ENCODE measurements around the gene PTPRM. TPM values are rescaled to one million over a fixed set of nuclear protein-coding genes. Genes with fewer than 3 reads are reported as not detected.

The PTPRM gene
- polyA plus RNA-seq, 1 donor (not counting 4 experiments of a cell fraction or from before 2014, with no cell fraction given), result 54.5 TPM

DNA sequence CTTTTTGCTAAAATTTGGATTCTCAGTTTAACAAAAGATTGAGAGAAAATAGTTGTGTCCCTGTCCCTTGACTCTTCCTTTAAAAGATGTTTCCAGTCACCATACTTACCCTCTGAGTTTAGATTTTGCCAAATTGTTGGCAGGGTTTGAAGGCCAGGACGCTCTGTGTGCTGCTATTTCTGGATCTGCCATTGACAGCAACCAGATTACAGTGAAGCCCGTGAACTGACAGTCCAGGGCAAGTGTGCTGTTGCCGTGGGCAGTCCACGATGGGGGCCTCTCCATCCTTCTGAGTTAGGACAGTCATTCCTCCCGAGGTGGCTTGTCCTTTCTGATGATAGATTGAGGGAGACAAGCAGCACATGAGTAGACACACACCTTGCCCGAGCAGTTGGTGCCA lies 89.9 kb downstream of the PTPRM start:
- Histone ChIP-seq H3K27me3 (ENCODE audit: control insufficient read depth, extremely low read depth, insufficient read depth, low read length) (no peaks in the 10 kb centered on the region), H3K27ac (ENCODE audit: control insufficient read depth, insufficient read depth, low read length) (no peak overlapping the region), H2AFZ (ENCODE audit: control insufficient read depth, low read length) (no peak overlapping the region), H3K79me2 (ENCODE audit: control insufficient read depth, insufficient read depth, low read length) (no peaks in the 10 kb centered on the region), H3K9me1 (ENCODE audit: control insufficient read depth, extremely low read depth, insufficient read depth, low read length) (no peaks in the 10 kb centered on the region), H3K4me3 (ENCODE audit: control insufficient read depth in 2 of 3, extremely low read depth in 1 of 3, insufficient read depth in 2 of 3, low read depth in 1 of 3, low read length in 3 of 3) (no peak overlapping the region), H3K4me2 (ENCODE audit: control insufficient read depth, extremely low read depth, insufficient read depth, low read depth, low read length) (no peak overlapping the region), H4K20me1 (ENCODE audit: control insufficient read depth, extremely low read depth, insufficient read depth, low read length) (no peaks in the 10 kb centered on the region), H3K9ac (ENCODE audit: control insufficient read depth, extremely low read depth, insufficient read depth, low read length) (no peak overlapping the region), H3K36me3 (ENCODE audit: control insufficient read depth in 2 of 2, extremely low read depth in 1 of 2, insufficient read depth in 2 of 2, low read length in 2 of 2) (no peaks in the 10 kb centered on the region), H3K9me3 (ENCODE audit: control insufficient read depth, low read depth, low read length) (no peaks in the 10 kb centered on the region), H3K4me1 (ENCODE audit: control insufficient read depth, extremely low read depth, insufficient read depth, low read length) (no peaks in the 10 kb centered on the region)
- FAIRE-seq (no peak), DNase-seq (ENCODE audit: low read depth, low spot score) (no peak)
- dilution Hi-C loops (cut with MboI; ENCODE audit: extremely low pct_ligation_motif_present, low sequenced_read_pairs), result no loop called here
- no peak for TF ChIP-seq EZH2 (IDR thresholded peaks at IDR 0.05; ENCODE audit: low read length)
- TF ChIP-seq, protein P1, sequence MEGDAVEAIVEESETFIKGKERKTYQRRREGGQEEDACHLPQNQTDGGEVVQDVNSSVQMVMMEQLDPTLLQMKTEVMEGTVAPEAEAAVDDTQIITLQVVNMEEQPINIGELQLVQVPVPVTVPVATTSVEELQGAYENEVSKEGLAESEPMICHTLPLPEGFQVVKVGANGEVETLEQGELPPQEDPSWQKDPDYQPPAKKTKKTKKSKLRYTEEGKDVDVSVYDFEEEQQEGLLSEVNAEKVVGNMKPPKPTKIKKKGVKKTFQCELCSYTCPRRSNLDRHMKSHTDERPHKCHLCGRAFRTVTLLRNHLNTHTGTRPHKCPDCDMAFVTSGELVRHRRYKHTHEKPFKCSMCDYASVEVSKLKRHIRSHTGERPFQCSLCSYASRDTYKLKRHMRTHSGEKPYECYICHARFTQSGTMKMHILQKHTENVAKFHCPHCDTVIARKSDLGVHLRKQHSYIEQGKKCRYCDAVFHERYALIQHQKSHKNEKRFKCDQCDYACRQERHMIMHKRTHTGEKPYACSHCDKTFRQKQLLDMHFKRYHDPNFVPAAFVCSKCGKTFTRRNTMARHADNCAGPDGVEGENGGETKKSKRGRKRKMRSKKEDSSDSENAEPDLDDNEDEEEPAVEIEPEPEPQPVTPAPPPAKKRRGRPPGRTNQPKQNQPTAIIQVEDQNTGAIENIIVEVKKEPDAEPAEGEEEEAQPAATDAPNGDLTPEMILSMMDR (optimal IDR thresholded peaks at IDR 0.05 in 1 of 3, IDR thresholded peaks at IDR 0.05 in 1 of 3, conservative IDR thresholded peaks at IDR 0.05 in 1 of 3; ENCODE audit: extremely low read depth in 1 of 3, insufficient read depth in 2 of 3, low read length in 3 of 3), result no peak

DNA sequence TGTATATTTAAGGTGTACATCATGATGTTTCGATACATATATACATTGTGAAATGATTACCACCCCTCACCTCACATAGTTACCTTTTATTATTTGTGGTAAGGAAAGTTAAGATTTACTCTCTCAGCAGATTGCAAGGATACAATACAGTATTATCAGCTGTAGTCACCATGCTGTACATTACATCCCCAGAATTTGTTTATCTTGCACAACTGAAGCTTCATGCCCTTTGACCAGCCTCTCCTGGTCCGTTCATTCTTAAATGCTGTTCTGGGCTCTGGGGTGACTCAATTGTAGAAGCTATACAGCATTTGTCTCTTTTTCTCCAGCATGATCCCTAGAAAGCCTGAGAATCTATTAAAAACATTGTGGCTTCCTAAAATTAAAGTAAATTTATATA lies 90.8 kb downstream of the PTPRM start:
- no peak for FAIRE-seq
- no peak overlapping the region for H3K4me3 ChIP-seq (ENCODE audit: control insufficient read depth in 2 of 3, extremely low read depth in 1 of 3, insufficient read depth in 2 of 3, low read depth in 1 of 3, low read length in 3 of 3)
- H3K27ac ChIP-seq (ENCODE audit: control insufficient read depth, insufficient read depth, low read length), result no peak overlapping the region
- no peaks in the 10 kb centered on the region for H3K9me3 ChIP-seq (ENCODE audit: control insufficient read depth, low read depth, low read length)
- H4K20me1 ChIP-seq (ENCODE audit: control insufficient read depth, extremely low read depth, insufficient read depth, low read length), result no peaks in the 10 kb centered on the region
- no peaks in the 10 kb centered on the region for H3K27me3 ChIP-seq (ENCODE audit: control insufficient read depth, extremely low read depth, insufficient read depth, low read length)
- dilution Hi-C loops (cut with MboI; ENCODE audit: extremely low pct_ligation_motif_present, low sequenced_read_pairs), result no loop called here
- H2AFZ ChIP-seq (ENCODE audit: control insufficient read depth, low read length), result no peak overlapping the region
- no peaks in the 10 kb centered on the region for H3K79me2 ChIP-seq (ENCODE audit: control insufficient read depth, insufficient read depth, low read length)
- H3K9ac ChIP-seq (ENCODE audit: control insufficient read depth, extremely low read depth, insufficient read depth, low read length), result no peak overlapping the region
- no peak for DNase-seq (ENCODE audit: low read depth, low spot score)
- H3K9me1 ChIP-seq (ENCODE audit: control insufficient read depth, extremely low read depth, insufficient read depth, low read length), result no peaks in the 10 kb centered on the region
- no peak overlapping the region for H3K4me2 ChIP-seq (ENCODE audit: control insufficient read depth, extremely low read depth, insufficient read depth, low read depth, low read length)
- no peaks in the 10 kb centered on the region for H3K36me3 ChIP-seq (ENCODE audit: control insufficient read depth in 2 of 2, extremely low read depth in 1 of 2, insufficient read depth in 2 of 2, low read length in 2 of 2)
- TF ChIP-seq, protein P1 (optimal IDR thresholded peaks at IDR 0.05 in 1 of 3, IDR thresholded peaks at IDR 0.05 in 1 of 3, conservative IDR thresholded peaks at IDR 0.05 in 1 of 3; ENCODE audit: extremely low read depth in 1 of 3, insufficient read depth in 2 of 3, low read length in 3 of 3), result no peak
- no peak for TF ChIP-seq EZH2 (IDR thresholded peaks at IDR 0.05; ENCODE audit: low read length)
- H3K4me1 ChIP-seq (ENCODE audit: control insufficient read depth, extremely low read depth, insufficient read depth, low read length), result no peaks in the 10 kb centered on the region
